22Rv1 (cell line): ENCODE results near the gene CRHR1.

Source experiments
- H3K27ac ChIP-seq: fragments of 450-650 bp; 2 replicates; pipeline ENCODE4 v1.5.1; 2017
- CTCF ChIP-seq: fragments of 450-650 bp; IDR thresholded peaks from 2 replicates; pipeline ENCODE4 v1.5.1; 2017; ENCODE audit warnings: mild to moderate bottlenecking
- ZFX ChIP-seq: fragments of 450-650 bp; IDR thresholded peaks from 2 replicates; pipeline ENCODE4 v1.6.1; 2017; ENCODE audit warnings: antibody characterized with exemption, borderline replicate concordance

Gene CRHR1

GRCh38 chr17:45870342-45870974 lies 86.3 kb downstream of the CRHR1 start:
- H3K27ac ChIP-seq: no peak overlapping the region
- TF ChIP-seq CTCF (no peak), ZFX (no peak)

- H3K27ac ChIP-seq: no peak overlapping the region
- TF ChIP-seq CTCF (no peak), ZFX (no peak)
These were observed 87.6 kb downstream of the CRHR1 start for GRCh38 chr17:45871718-45872117.

GRCh38 chr17:45873728-45874127 lies 89.6 kb downstream of the CRHR1 start:
- H3K27ac ChIP-seq: no peak overlapping the region
- TF ChIP-seq CTCF (no peak), ZFX (no peak)

GRCh38 chr17:45874151-45874550 lies 90.0 kb downstream of the CRHR1 start:
- no peak overlapping the region for H3K27ac ChIP-seq
- no peak for TF ChIP-seq CTCF

- no peak for TF ChIP-seq CTCF
- TF ChIP-seq ZFX: no peak
- H3K27ac ChIP-seq: no peak overlapping the region
These were observed 92.4 kb downstream of the CRHR1 start for GRCh38 chr17:45876539-45876938.

GRCh38 chr17:45877467-45877866 lies 93.3 kb downstream of the CRHR1 start:
- H3K27ac ChIP-seq: no peak overlapping the region

GRCh38 chr17:45883063-45883462 lies 98.9 kb downstream of the CRHR1 start:
- H3K27ac ChIP-seq: no peak overlapping the region
- no peak for TF ChIP-seq CTCF
- no peak for TF ChIP-seq ZFX

More at GRCh38 chr17:45877467-45877866, 93.3 kb downstream of the CRHR1 start:
- TF ChIP-seq ZFX (no peak), CTCF (no peak)
